GM12878 (cell line): ENCODE data around the gene ACTN3. TPM values are rescaled to one million over a fixed set of nuclear protein-coding genes. Genes with fewer than 3 reads are reported as not detected.
A peak's percentile ranks its signal among the peaks of the same experiment; 100 is the strongest.

Source experiments
- DPF2 ChIP-seq: fragments of 450-650 bp; IDR thresholded peaks from 2 replicates; pipeline ENCODE4 v1.6.1; 2017; ENCODE audit warnings: mild to moderate bottlenecking
- HCFC1 ChIP-seq: fragments of 150-350 bp; IDR thresholded peaks from 2 replicates; pipeline ENCODE4 v1.6.1; 2014; ENCODE audit warnings: low read length
- HDAC2 ChIP-seq: fragments of 200-600 bp; sonication (generic); IDR thresholded peaks from 2 replicates; pipeline ENCODE4 v1.6.1; 2017
- IKZF1 ChIP-seq: fragments of 450-650 bp; conservative IDR thresholded peaks from 2 replicates; pipeline ENCODE4 v1.6.1; 2017; ENCODE audit warnings: antibody characterized with exemption, mild to moderate bottlenecking
- IRF5 ChIP-seq: fragments of 450-650 bp; IDR thresholded peaks from 2 replicates; pipeline ENCODE4 v1.6.1; 2017; ENCODE audit warnings: borderline replicate concordance
- JUND ChIP-seq: IDR thresholded peaks from 2 replicates; pipeline ENCODE4 v1.6.1; 2012; ENCODE audit warnings: low read depth, mild to moderate bottlenecking, low read length, improper control_type of control experiment, moderate library complexity
- MXI1 ChIP-seq: fragments of 150-350 bp; IDR thresholded peaks from 2 replicates; pipeline ENCODE4 v1.6.1; 2011; ENCODE audit warnings: low read depth, mild to moderate bottlenecking, inconsistent platforms, low read length, improper control_type of control experiment
- PKNOX1 ChIP-seq: fragments of 450-650 bp; IDR thresholded peaks from 2 replicates; pipeline ENCODE4 v1.6.1; 2016; ENCODE audit warnings: mild to moderate bottlenecking
- SMARCA5 ChIP-seq: fragments of 450-650 bp; IDR thresholded peaks from 2 replicates; pipeline ENCODE4 v1.6.1; 2017; ENCODE audit warnings: mild to moderate bottlenecking
- SP1 ChIP-seq: IDR thresholded peaks from one replicate; pipeline ENCODE4 v1.6.1; 2011; ENCODE audit warnings: low read depth, low read length
- polyA plus RNA-seq, 11 experiments: library from polyadenylated mRNA; depleted of rRNA in 4 of 11; unstranded in 6 of 11; stranded (reverse) in 5 of 11; fragments of >200 nt; fragmentation: Nextera tagmentation in 4 of 11; fragmentation: Illumina TruSeq in 1 of 11; extraction: Ambion mirVana in 4 of 11; extraction: Trizol in 1 of 11; gene quantifications; 1 replicate in 1 of 11; 2 replicates in 10 of 11; pipeline versions ENCODE4 v1.2.1 to v1.2.3, GENCODE V29; 2011 to 2016; ENCODE audit warnings: inconsistent platforms in 2 of 11, missing spikeins in 2 of 11, low read depth in 1 of 11
- total RNA-seq, 4 experiments: library from RNA; depleted of rRNA in 3 of 4; stranded (reverse); fragments of >200 nt in 3 of 4; fragmentation: Illumina TruSeq in 1 of 4; extraction: Trizol in 1 of 4; gene quantifications; 2 replicates each; pipeline versions ENCODE4 v1.2.1 to v1.2.3, GENCODE V29; 2013 to 2021
- TF ChIP-seq, protein P1 (sequence below): fragments of 450-650 bp; conservative IDR thresholded peaks from 2 replicates; pipeline ENCODE4 v1.6.1; 2017; ENCODE audit warnings: mild to moderate bottlenecking, moderate library complexity

The ACTN3 gene
- total and polyA plus RNA-seq, 10 of the 15 experiments (the other 5 are each of a cell fraction or from before 2014, with no cell fraction given), result 0.06 to 0.67 (median 0.17) TPM; not detected in 3

GRCh38 chr11:66545701-66546367 lies 869 bp upstream of the ACTN3 start, which contains the start of gene ZDHHC24 (continued):
- TF ChIP-seq JUND (no peak), MXI1 (peak; percentile 74; the same call in 1 of the 2 replicates), IKZF1 (peak; percentile 77), DPF2 (peak; percentile 88), HDAC2 (no peak), SP1 (peak; percentile 85), SMARCA5 (0 out of 2 replicates have a peak, but pooled peaks have one; percentile 47), HCFC1 (peak; percentile 39; the same call in 1 of the 2 replicates), IRF5 (no peak), PKNOX1 (peak; percentile 98)
- TF ChIP-seq, protein P1, sequence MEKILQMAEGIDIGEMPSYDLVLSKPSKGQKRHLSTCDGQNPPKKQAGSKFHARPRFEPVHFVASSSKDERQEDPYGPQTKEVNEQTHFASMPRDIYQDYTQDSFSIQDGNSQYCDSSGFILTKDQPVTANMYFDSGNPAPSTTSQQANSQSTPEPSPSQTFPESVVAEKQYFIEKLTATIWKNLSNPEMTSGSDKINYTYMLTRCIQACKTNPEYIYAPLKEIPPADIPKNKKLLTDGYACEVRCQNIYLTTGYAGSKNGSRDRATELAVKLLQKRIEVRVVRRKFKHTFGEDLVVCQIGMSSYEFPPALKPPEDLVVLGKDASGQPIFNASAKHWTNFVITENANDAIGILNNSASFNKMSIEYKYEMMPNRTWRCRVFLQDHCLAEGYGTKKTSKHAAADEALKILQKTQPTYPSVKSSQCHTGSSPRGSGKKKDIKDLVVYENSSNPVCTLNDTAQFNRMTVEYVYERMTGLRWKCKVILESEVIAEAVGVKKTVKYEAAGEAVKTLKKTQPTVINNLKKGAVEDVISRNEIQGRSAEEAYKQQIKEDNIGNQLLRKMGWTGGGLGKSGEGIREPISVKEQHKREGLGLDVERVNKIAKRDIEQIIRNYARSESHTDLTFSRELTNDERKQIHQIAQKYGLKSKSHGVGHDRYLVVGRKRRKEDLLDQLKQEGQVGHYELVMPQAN, result peak; percentile 96
